SK-N-SH (cell line): ENCODE data around the gene UCP2. TPM values are rescaled to one million over a fixed set of nuclear protein-coding genes. Genes with fewer than 3 reads are reported as not detected.

ENCODE experiments used
- CTCF ChIA-PET: fragments of 300-600, 350-600 bp; formaldehyde crosslinking; extraction: SDS; loops from one replicate; lab custom pipeline; 2021; lab: Yijun Ruan, JAX
- POLR2A ChIA-PET: fragments of 350-600 bp; sonication (Branson Sonifier 250); formaldehyde crosslinking; extraction: SDS; loops from one replicate; lab custom pipeline; 2020; ENCODE audit warnings: antibody characterized with exemption, inconsistent platforms; lab: Yijun Ruan, JAX
- DNase-seq: peaks from one replicate; pipeline ENCODE4 v3.0.0; 2012
- H2AFZ ChIP-seq: fragments of 200-600 bp; sonication (generic); 2 replicates; pipeline ENCODE4 v1.8.1; 2016; ENCODE audit warnings: antibody characterized with exemption, mild to moderate bottlenecking, low read depth
- H3F3A ChIP-seq: fragments of 200-600 bp; sonication (generic); replicated peaks from 2 replicates; pipeline ENCODE3; 2016; ENCODE audit warnings: antibody characterized with exemption, mild to moderate bottlenecking; ENCODE audit not compliant: insufficient read depth
- H3K27ac ChIP-seq, 2 experiments: fragments of 200-500 bp in 1 of 2; fragments of 200-600 bp in 1 of 2; sonication (Bioruptor generic) in 1 of 2; sonication (generic), shearing (Covaris generic) in 1 of 2; 2 replicates each; pipeline versions ENCODE4 v1.5.1 to v1.6.1; 2014 to 2016; ENCODE audit warnings: low read depth in 2 of 2, inconsistent platforms in 1 of 2, low read length in 1 of 2, mild to moderate bottlenecking in 1 of 2, mixed read lengths in 1 of 2
- H3K27me3 ChIP-seq: fragments of 200-600 bp; sonication (generic), shearing (Covaris generic); 2 replicates; pipeline ENCODE4 v1.6.1; 2016; ENCODE audit warnings: mixed run types; ENCODE audit not compliant: insufficient read depth
- H3K36me3 ChIP-seq, 2 experiments: fragments of 200-500 bp in 1 of 2; fragments of 200-600 bp in 1 of 2; sonication (Bioruptor generic) in 1 of 2; sonication (generic) in 1 of 2; replicated peaks in 1 of 2; 2 replicates each; pipeline versions ENCODE3 to v1.5.1; 2014 to 2016; ENCODE audit warnings: low read length in 1 of 2, mild to moderate bottlenecking in 1 of 2; ENCODE audit not compliant: insufficient read depth in 2 of 2, control insufficient read depth in 1 of 2
- H3K4me1 ChIP-seq, 2 experiments: fragments of 200-500 bp in 1 of 2; fragments of 200-600 bp in 1 of 2; sonication (Bioruptor generic) in 1 of 2; sonication (generic), shearing (Covaris generic) in 1 of 2; 2 replicates each; pipeline versions ENCODE4 v1.5.1 to v1.6.1; 2014 to 2016; ENCODE audit warnings: low read depth in 1 of 2, low read length in 1 of 2, mixed run types in 1 of 2; ENCODE audit not compliant: insufficient read depth in 2 of 2, control insufficient read depth in 1 of 2
- H3K4me2 ChIP-seq: fragments of 200-600 bp; sonication (generic), shearing (Covaris generic); 2 replicates; pipeline ENCODE4 v1.6.1; 2017; ENCODE audit warnings: mixed run types
- H3K4me3 ChIP-seq, 2 experiments: fragments of 200-500 bp in 1 of 2; fragments of 200-600 bp in 1 of 2; sonication (Bioruptor generic) in 1 of 2; sonication (generic), shearing (Covaris generic) in 1 of 2; 2 replicates each; pipeline versions ENCODE4 v1.5.1 to v1.8.1; 2014 to 2016; ENCODE audit warnings: low read depth in 2 of 2, inconsistent platforms in 1 of 2, low read length in 1 of 2, mild to moderate bottlenecking in 1 of 2, mixed read lengths in 1 of 2, moderate library complexity in 1 of 2
- H3K79me2 ChIP-seq: fragments of 200-600 bp; sonication (generic); 2 replicates; pipeline ENCODE4 v1.8.1; 2017; ENCODE audit warnings: mild to moderate bottlenecking; ENCODE audit not compliant: insufficient read depth
- H3K9ac ChIP-seq: fragments of 200-600 bp; sonication (generic); 2 replicates; pipeline ENCODE4 v1.6.1; 2017; ENCODE audit warnings: mixed run types
- H3K9me2 ChIP-seq: fragments of 200-600 bp; sonication (generic); 2 replicates; pipeline ENCODE4 v1.6.1; 2017; ENCODE audit warnings: mixed run types
- H3K9me3 ChIP-seq: fragments of 200-600 bp; sonication (generic); 2 replicates; pipeline ENCODE4 v1.6.1; 2017; ENCODE audit warnings: mixed run types, mild to moderate bottlenecking, moderate library complexity
- H4K20me1 ChIP-seq: fragments of 200-600 bp; sonication (generic); 2 replicates; pipeline ENCODE4 v1.6.1; 2017; ENCODE audit warnings: mild to moderate bottlenecking, mixed run types; ENCODE audit not compliant: insufficient read depth
- CHD2 ChIP-seq: fragments of 150-350 bp; IDR thresholded peaks from 2 replicates; pipeline ENCODE4 v1.6.1; 2018; ENCODE audit warnings: low read length; ENCODE audit not compliant: partially characterized antibody
- ELF1 ChIP-seq: IDR thresholded peaks from 2 replicates; pipeline ENCODE4 v1.4.0; 2012
- EP300 ChIP-seq, 2 experiments: IDR thresholded peaks; 2 replicates each; pipeline versions ENCODE4 v1.4.0 to v1.6.1; 2012; ENCODE audit warnings: borderline replicate concordance in 1 of 2, low read depth in 1 of 2, low read length in 1 of 2
- FOXJ3 ChIP-seq: sonication (generic); formaldehyde crosslinking; IDR thresholded peaks from 2 replicates; pipeline ENCODE4 v1.5.1; 2020; ENCODE audit warnings: mild to moderate bottlenecking, missing genetic modification reagents
- GABPA ChIP-seq: IDR thresholded peaks from 2 replicates; pipeline ENCODE4 v1.4.0; 2012; ENCODE audit warnings: low read depth, mild to moderate bottlenecking
- JUND ChIP-seq: IDR thresholded peaks from 2 replicates; pipeline ENCODE4 v1.4.0; 2012
- RAD21 ChIP-seq: IDR thresholded peaks from 2 replicates; pipeline ENCODE4 v1.6.1; 2012; ENCODE audit warnings: mild to moderate bottlenecking, low read length
- SIN3A ChIP-seq: IDR thresholded peaks from 2 replicates; pipeline ENCODE4 v1.6.1; 2012; ENCODE audit warnings: low read depth, mild to moderate bottlenecking, low read length, moderate library complexity, borderline replicate concordance
- YY1 ChIP-seq: IDR thresholded peaks from 2 replicates; pipeline ENCODE4 v1.4.0; 2012; ENCODE audit warnings: low read depth, mild to moderate bottlenecking
- WGBS: methylation state at CpG from one replicate; pipeline ENCODE4 v1.1.6; 2017; ENCODE audit warnings: low lambda C conversion rate; 5-methylcytosine and 5-hydroxymethylcytosine counted together
- polyA plus RNA-seq, 3 experiments: library from polyadenylated mRNA; depleted of rRNA; stranded (reverse); fragments of >200 nt; gene quantifications; 2 replicates each; pipeline ENCODE4 v1.2.3, GENCODE V29; 2012
- TF ChIP-seq, protein P1 (sequence below): IDR thresholded peaks from 2 replicates; pipeline ENCODE4 v1.4.0; 2012; ENCODE audit warnings: low read depth, borderline replicate concordance
- TF ChIP-seq, protein P2 (sequence below): IDR thresholded peaks from 2 replicates; pipeline ENCODE4; 2012
- TF ChIP-seq, protein P3 (sequence below): fragments of 150-350 bp; IDR thresholded peaks from 2 replicates; pipeline ENCODE4 v1.6.1; 2017; ENCODE audit warnings: antibody characterized with exemption, low read length, low read depth, borderline replicate concordance

The UCP2 gene
- polyA plus RNA-seq, 1 of the 3 experiments (the other 2 are of a cell fraction) = 36.0 TPM

DNA sequence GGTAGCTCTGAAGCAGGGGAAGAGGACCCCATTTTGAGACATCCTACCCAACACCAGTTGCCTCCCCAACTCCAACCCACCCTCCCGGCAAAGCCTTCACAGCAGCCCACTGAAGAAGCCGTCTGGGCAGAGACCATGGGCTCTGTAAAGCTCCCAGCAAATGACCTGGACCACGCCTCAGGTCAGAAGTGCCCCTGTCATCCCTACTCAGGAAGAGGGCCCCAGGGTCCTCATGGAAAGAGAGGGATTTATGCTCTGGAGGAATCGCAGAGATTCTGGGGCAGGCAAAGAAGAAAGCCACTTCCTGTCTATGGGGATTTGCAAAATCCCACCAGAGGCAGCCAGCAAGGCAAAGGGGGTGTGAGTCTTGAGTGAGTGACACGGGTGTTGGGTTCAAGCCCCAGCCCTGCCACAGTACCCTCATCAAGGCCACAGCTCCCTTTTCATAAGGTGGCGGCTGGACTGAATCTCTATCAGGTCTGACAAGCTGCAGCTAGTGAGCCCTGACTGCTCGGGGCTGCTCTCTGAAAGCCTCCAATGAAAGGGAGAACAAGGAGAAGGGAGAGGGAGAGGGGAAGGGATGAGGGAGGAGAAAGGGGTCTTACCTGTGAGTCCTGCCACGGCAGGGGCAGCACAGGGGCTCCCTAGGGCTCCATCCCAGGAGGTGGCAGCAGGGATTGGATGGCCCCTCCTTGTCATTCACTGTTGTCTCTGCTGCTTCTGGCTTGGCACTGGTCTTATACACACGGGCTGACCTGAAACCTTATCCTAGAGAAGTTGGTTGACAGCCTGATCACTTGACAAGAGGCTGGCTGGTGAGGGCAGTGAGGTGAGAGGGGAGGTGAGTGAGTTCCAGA, 26.0 kb upstream of the UCP2 start, which contains the start of gene UCP3:
Gene UCP3, minus strand, starts transcription at position 713 of the 857 bp plus-strand sequence. CDS start 2,043 bp downstream, outside the sequence.
- TF ChIP-seq CHD2 = no peak
- TF ChIP-seq, protein P1, sequence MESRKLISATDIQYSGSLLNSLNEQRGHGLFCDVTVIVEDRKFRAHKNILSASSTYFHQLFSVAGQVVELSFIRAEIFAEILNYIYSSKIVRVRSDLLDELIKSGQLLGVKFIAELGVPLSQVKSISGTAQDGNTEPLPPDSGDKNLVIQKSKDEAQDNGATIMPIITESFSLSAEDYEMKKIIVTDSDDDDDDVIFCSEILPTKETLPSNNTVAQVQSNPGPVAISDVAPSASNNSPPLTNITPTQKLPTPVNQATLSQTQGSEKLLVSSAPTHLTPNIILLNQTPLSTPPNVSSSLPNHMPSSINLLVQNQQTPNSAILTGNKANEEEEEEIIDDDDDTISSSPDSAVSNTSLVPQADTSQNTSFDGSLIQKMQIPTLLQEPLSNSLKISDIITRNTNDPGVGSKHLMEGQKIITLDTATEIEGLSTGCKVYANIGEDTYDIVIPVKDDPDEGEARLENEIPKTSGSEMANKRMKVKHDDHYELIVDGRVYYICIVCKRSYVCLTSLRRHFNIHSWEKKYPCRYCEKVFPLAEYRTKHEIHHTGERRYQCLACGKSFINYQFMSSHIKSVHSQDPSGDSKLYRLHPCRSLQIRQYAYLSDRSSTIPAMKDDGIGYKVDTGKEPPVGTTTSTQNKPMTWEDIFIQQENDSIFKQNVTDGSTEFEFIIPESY = no peak
- no peak for TF ChIP-seq YY1
- TF ChIP-seq GABPA = no peak
- no peaks in the 10 kb centered on the region for H3K27me3 ChIP-seq
- 98% methylated on average over 6 of the region's 9 CpGs for WGBS
- ChIA-PET CTCF (no interaction called here), POLR2A (no interaction called here)
- no peaks in the 10 kb centered on the region for H3K9me3 ChIP-seq
- H4K20me1 ChIP-seq = no peaks in the 10 kb centered on the region
- H3K9me2 ChIP-seq = no peaks in the 10 kb centered on the region
- DNase-seq = no peak
- no peaks in the 10 kb centered on the region for H3K79me2 ChIP-seq
- peaks cover 0 to 9% of the 10 kb centered on the region in 2 experiments for H3K36me3 ChIP-seq
- H2AFZ ChIP-seq = no peak within 1 kb of the TSS
- H3K27ac ChIP-seq = no peak within 1 kb of the TSS; a peak in 1 of 4 replicates
- H3F3A ChIP-seq = no peaks in the 10 kb centered on the region
- H3K4me2 ChIP-seq = no peak within 1 kb of the TSS
- H3K9ac ChIP-seq = no peak within 1 kb of the TSS
- H3K4me1 ChIP-seq = peaks cover 0 to 2% of the 10 kb centered on the region in 2 experiments; a peak in 1 of 4 replicates
- no peak within 1 kb of the TSS for H3K4me3 ChIP-seq

DNA sequence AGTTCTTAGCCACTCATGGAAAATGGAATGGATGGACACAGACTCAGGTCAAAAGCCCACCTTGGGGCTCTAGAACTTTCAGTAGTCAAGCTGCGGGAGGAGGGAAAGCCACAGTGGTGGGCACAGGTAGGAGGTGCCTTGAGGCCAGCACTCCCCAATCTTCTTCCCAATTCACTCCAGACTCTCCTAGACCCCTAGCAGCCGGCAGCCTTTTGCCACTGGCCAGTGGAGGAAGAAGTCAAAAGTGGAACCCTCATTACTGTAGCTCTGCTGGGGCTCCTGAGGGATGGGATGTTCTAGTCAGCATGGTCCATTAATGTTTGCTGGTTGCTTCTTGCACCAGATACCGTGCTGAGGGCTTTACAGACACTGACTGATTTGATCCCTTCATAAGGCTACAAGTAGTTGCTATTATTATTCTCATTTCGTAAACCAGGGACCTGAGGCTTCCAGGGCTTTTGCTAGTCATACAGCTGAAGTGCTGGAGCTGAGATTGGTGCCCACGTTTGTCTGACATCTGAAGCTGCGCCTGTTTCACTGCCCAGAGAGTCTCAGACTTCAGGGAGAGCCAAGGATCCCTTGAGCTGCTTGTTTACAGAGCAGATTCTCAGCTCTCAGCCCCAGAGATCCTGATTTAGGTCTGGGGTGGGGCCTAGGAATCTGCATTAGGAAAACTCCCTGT, 25.2 kb upstream of the UCP2 start:
- DNase-seq = no peak
- Histone ChIP-seq H3K9me3 (no peaks in the 10 kb centered on the region), H3K4me3 (no peak overlapping the region), H2AFZ (no peak overlapping the region), H3K9me2 (no peaks in the 10 kb centered on the region), H3K9ac (no peak overlapping the region), H3K27ac (no peak overlapping the region), H4K20me1 (no peaks in the 10 kb centered on the region), H3K4me1 (peaks cover 0 to 2% of the 10 kb centered on the region in 2 experiments; a peak in 1 of 4 replicates), H3K4me2 (no peak overlapping the region), H3K36me3 (peaks cover 0 to 13% of the 10 kb centered on the region in 2 experiments), H3K27me3 (no peaks in the 10 kb centered on the region), H3K79me2 (no peaks in the 10 kb centered on the region), H3F3A (no peaks in the 10 kb centered on the region)
- 92% methylated on average over 6 of the region's 6 CpGs for WGBS
- TF ChIP-seq RAD21 = no peak
- TF ChIP-seq, protein P2, sequence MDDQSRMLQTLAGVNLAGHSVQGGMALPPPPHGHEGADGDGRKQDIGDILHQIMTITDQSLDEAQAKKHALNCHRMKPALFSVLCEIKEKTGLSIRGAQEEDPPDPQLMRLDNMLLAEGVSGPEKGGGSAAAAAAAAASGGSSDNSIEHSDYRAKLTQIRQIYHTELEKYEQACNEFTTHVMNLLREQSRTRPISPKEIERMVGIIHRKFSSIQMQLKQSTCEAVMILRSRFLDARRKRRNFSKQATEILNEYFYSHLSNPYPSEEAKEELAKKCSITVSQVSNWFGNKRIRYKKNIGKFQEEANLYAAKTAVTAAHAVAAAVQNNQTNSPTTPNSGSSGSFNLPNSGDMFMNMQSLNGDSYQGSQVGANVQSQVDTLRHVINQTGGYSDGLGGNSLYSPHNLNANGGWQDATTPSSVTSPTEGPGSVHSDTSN = no peak
- no peak for TF ChIP-seq SIN3A
- TF ChIP-seq, protein P3, sequence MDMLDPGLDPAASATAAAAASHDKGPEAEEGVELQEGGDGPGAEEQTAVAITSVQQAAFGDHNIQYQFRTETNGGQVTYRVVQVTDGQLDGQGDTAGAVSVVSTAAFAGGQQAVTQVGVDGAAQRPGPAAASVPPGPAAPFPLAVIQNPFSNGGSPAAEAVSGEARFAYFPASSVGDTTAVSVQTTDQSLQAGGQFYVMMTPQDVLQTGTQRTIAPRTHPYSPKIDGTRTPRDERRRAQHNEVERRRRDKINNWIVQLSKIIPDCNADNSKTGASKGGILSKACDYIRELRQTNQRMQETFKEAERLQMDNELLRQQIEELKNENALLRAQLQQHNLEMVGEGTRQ = no peak
- TF ChIP-seq JUND = no peak
- no peak for TF ChIP-seq GABPA
- no peak for TF ChIP-seq ELF1
- TF ChIP-seq FOXJ3 (CRISPR knock-in tag) = no peak
- no peak for TF ChIP-seq EP300 (IDR thresholded peaks at IDR 0.05; ENCODE audit: borderline replicate concordance in 1 of 2, low read depth in 1 of 2, low read length in 1 of 2)
- POLR2A ChIA-PET = no interaction called here
- CTCF ChIA-PET = no interaction called here
